ENCODE results near the gene FAM131C.
A peak's percentile ranks its signal among the peaks of the same experiment; 100 is the strongest.
"Not testable (repeated sequence)": the region's sequence is repeated elsewhere in the genome, so short reads cannot be mapped to it uniquely, and the experiment has no call there.

FAM131C gene

GRCh38 chr1:16043521-16043920, 29.9 kb downstream of the FAM131C start, which contains the start of gene CLCNKB:
TSS of gene CLCNKB (plus strand) at chr1:16043782. CDS start at chr1:16044493, 711 bp downstream.
- no peak for FAIRE-seq
- DNase-seq (ENCODE audit: extremely low spot score, insufficient read length, low read depth), result no peak

GRCh38 chr1:16042654-16043053, 30.8 kb downstream of the FAM131C start:
- not testable (repeated sequence) for FAIRE-seq; DNase-seq (ENCODE audit: extremely low spot score, insufficient read length, low read depth)

DNA sequence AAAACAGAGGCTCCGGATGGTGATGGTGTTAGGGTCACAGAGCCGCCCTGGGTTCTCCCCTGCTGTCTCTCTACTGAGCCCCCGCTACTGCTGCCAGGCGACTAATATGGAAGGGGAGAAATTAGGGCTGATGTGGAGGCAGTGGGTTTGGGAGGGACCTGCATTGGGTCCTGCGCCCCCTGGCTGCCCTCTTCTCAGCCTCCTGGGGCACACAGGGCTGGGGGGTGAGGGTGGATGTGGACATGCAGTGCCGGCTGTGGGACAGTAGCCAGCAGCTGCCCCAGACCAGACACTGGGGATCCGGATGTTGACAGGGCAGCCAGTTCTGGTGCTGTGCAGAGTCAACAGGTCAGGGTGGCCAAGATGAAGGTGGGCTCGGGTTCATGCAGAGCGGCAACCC, 31.4 kb downstream of the FAM131C start:
- no peak for FAIRE-seq

DNA sequence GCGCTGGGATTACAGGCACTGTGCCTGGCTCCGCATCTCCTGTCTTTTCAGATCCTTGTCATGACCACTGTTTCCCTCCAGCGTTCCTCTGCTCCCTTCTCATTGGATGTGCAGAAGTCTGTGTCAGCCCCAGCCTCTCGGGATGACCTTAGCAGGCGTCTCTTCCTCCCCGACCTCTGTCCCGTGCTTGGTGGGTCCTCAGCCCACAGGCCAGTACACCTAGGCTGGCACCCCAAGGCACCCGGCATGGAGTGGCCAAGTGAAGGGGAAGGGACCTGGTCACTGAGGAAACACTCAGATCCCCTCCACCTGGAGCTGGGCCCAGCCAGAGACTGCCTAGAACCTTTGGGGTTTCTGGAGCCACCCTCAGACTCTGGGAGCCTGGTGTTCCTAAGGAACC, 32.3 kb downstream of the FAM131C start:
- DNase-seq (ENCODE audit: extremely low spot score, insufficient read length, low read depth) (no peak), FAIRE-seq (no peak)

More for the DNA sequence above, 31.4 kb downstream of the FAM131C start:
- DNase-seq (ENCODE audit: extremely low spot score, insufficient read length, low read depth), result no peak

DNA sequence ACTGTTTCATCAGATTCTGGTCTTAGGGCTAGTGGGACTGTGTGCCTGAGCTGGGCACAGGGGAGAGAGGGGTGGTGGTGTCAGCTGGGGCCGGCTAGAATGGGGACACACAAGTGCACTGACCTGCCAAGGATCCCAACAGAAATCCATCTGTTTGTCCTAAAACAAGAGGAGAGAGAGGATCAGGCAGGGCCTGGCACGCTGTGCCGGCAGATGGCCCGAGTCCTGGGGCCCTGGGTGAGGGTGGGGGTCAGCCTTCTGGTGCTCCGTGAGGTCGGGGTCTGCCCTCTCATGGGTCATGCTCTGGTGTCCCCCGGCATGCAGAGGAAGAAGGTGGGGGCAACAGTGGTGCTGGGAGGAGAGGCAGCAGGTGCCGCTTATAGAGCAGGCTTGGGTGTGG, 33.6 kb downstream of the FAM131C start:
- not testable (repeated sequence) for DNase-seq (ENCODE audit: extremely low spot score, insufficient read length, low read depth); FAIRE-seq

GRCh38 chr1:16038620-16038912, 34.9 kb downstream of the FAM131C start:
- no peak for FAIRE-seq
- DNase-seq (ENCODE audit: extremely low spot score, insufficient read length, low read depth), result no peak

DNA sequence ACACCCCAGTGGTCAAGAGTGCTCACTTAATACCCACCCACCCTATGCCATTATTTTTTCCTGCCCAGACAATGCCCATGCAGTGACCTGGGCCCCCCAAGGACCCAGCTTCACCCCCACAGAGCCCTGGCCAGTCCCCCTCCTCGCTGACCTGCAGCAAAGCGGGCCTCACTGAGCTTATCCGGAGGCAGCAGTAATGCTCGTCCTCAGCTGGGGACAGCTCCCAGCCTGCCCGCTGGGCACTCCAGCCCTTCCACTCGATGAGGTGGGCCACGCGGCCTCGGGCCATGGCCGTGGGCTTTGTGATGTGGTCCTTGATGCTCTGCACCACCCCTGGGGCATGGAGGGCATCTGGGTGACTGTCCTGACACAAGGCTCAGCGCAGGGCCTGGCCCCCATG, 37.0 kb downstream of the FAM131C start:
- not testable (repeated sequence) for DNase-seq (ENCODE audit: extremely low spot score, insufficient read length, low read depth); FAIRE-seq

- DNase-seq (ENCODE audit: extremely low spot score, insufficient read length, low read depth); FAIRE-seq: not testable (repeated sequence)
These were observed 40.3 kb downstream of the FAM131C start for GRCh38 chr1:16033103-16033632.

- FAIRE-seq (peak; percentile 84), DNase-seq (ENCODE audit: extremely low spot score, insufficient read length, low read depth) (peak; percentile 73)
These were observed 40.9 kb downstream of the FAM131C start for GRCh38 chr1:16032388-16033102.

DNA sequence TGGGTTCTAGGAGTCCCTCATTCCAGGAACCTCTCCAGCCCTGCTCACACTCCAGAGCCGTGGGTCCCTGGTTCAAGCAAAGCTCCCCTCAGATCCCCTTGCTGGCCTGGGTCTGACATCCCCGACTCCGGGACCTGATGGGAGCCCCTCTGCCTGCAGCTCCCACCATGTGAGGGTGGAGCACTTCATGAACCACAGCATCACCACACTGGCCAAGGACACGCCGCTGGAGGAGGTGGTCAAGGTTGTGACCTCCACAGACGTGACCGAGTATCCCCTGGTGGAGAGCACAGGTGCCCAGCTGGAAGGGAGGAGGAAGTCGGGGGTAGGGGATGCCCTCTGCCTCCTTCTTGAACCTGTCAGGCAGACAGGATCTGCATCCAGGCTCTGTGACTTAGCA, 41.9 kb downstream of the FAM131C start:
- DNase-seq (ENCODE audit: extremely low spot score, insufficient read length, low read depth) (no peak), FAIRE-seq (no peak)

DNA sequence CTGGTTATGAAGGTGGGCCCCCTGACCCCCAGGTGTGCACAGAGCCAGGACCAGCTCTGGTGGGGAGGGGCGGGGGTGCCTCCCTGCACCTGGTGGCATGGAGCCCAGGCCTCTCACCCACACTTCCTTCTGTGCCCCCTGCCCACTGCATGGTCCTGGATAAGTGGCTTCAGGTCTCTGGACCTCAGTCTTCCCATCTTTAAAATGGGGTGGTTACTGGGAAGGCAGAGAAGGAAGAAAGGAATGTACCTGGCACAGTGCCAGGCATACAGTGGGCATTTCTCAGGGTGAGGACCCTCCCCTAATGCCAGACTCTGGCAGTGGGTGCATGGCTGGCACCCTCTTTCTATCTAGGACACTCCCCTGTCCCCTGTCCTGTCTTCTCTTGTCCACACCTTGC, 44.2 kb downstream of the FAM131C start:
- FAIRE-seq (no peak), DNase-seq (ENCODE audit: extremely low spot score, insufficient read length, low read depth) (no peak)

- FAIRE-seq; DNase-seq (ENCODE audit: extremely low spot score, insufficient read length, low read depth): not testable (repeated sequence)
These were observed 44.5 kb downstream of the FAM131C start for GRCh38 chr1:16029003-16029268.

DNA sequence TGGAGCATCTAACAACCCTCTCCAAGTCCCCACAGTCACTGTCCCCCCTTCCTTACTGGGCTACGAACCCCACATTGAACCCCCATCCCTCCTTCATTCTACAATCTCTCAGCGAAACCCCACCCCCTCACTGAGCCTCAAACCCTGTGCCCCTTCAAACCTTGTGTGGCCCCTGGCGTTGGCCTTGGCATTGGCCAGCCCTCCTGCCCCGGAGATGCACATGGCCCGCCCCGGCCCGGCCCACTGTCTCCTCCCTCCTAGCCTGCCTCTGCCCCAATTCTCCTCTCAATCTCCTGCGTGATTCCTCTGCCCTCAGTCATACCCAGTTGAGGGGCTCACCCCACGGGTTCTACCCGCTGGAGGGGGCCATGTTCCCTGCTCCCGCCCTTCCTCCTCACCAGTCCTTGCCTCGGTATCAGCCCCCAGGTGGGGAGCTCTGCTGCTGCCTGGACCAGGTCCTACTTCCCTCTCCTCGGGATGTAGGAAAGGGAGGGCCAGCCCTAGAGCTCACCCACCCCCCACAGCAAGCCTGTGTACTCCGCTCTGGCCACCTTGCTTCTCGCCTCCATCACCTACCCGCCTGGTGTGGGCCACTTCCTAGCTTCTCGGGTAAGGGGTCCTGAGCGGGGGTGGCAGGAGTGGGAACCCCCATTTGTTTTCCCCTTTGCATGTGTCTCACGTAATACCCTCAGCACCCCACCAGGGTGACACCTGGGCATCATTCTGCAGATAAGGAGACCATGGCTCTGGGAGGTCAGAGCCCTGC, 45.0 kb downstream of the FAM131C start:
- no peak for DNase-seq (ENCODE audit: extremely low spot score, insufficient read length, low read depth)
- FAIRE-seq, result no peak

- FAIRE-seq, result no peak
- DNase-seq (ENCODE audit: extremely low spot score, insufficient read length, low read depth), result no peak
These were observed 46.5 kb downstream of the FAM131C start for GRCh38 chr1:16026723-16027484.

GRCh38 chr1:16026302-16026701, 47.1 kb downstream of the FAM131C start:
- FAIRE-seq; DNase-seq (ENCODE audit: extremely low spot score, insufficient read length, low read depth): not testable (repeated sequence)

DNA sequence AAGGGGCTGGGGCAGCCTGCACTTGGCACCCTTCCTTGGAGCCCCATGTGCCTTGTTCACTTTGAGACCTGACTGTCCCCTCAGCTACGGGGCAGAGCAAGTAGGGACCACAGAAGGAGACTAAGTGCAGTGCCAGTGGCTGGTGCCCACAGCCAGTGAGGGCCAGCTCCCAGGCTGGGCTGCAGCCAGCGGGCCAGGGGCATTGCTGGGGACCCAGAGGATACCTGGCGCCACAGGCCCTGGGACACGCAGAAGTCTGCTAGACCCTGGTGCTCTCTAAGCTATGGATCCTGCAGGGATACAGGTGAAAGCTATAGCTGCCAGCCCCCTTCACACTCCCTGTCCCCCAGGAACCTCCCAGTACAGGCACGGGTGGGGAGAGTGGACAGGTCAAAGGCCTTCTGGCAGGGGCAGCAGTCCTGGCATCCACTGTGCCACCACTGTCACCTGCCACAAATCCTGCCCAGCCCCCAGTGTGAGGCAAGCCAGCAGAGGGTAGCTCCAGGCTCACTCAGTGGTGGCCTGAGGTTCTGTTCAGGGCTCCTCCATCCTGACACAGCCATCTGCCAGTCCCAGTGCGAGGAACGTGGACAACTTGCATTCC, 50.3 kb downstream of the FAM131C start:
- DNase-seq (ENCODE audit: extremely low spot score, insufficient read length, low read depth) (no peak), FAIRE-seq (no peak)

- DNase-seq (ENCODE audit: extremely low spot score, insufficient read length, low read depth) (no peak), FAIRE-seq (no peak)
These were observed 51.1 kb downstream of the FAM131C start for GRCh38 chr1:16022393-16022792.

DNA sequence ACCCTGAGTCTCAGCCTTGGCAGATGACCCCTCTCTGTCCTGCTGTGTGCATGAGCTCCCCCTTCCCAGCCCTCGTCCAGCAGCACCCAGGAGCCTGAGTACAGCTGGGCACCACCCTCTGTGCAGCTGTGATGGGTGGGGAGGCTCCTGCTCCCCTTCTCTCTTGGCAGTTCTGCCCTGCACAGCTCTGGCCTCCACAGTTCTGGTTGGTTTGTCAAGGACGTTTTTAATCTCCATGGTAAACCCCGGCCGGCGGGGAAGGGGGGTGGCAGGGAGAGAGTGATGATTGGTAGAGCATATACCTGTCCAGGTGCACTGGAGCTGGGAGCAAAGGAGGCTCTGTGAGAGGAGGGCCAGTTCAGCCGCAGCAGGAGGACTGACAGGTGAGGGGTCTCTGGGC, 51.8 kb downstream of the FAM131C start, which contains the start of gene CLCNKA:
Gene CLCNKA (plus strand): TSS at position 356 of the 400 bp plus-strand sequence. CDS start 584 bp downstream, outside the sequence.
- no peak for FAIRE-seq

GRCh38 chr1:16020878-16021277, 52.6 kb downstream of the FAM131C start:
- not testable (repeated sequence) for FAIRE-seq; DNase-seq (ENCODE audit: extremely low spot score, insufficient read length, low read depth)

More for the DNA sequence above, 51.8 kb downstream of the FAM131C start, which contains the start of gene CLCNKA:
- no peak for DNase-seq (ENCODE audit: extremely low spot score, insufficient read length, low read depth)

DNA sequence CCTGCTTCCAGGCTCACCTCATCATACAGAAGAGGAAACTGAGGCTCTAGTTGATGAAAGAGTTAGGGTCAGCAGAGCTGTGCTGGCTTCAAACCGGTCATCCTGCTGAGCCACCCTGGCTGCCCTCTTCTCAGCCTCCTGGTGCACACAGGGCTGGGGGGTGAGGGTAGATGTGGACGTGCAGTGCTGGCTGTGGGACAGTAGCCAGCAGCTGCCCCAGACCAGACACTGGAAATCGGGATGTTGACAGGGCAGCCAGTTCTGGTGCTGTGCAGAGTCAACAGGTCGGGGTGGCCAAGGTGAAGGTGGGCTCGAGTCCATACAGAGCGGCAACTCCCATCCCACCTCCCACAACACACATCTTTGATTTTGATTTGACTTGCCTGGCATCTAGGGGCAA, 53.1 kb downstream of the FAM131C start:
- FAIRE-seq (no peak), DNase-seq (ENCODE audit: extremely low spot score, insufficient read length, low read depth) (no peak)

Measured in GM18507 (cell line).